Activated CD4-positive, alpha-beta T cell treated with anti-CD3 and anti-CD28 coated beads, Interleukin-2, amount 50 U/mL, for 16 hours (primary cell): ENCODE measurements around the gene DLG5.

Experiments
- DNase-seq: peaks from one replicate; pipeline ENCODE4 v3.0.0-alpha.2; 2020

The DLG5 gene

DNA sequence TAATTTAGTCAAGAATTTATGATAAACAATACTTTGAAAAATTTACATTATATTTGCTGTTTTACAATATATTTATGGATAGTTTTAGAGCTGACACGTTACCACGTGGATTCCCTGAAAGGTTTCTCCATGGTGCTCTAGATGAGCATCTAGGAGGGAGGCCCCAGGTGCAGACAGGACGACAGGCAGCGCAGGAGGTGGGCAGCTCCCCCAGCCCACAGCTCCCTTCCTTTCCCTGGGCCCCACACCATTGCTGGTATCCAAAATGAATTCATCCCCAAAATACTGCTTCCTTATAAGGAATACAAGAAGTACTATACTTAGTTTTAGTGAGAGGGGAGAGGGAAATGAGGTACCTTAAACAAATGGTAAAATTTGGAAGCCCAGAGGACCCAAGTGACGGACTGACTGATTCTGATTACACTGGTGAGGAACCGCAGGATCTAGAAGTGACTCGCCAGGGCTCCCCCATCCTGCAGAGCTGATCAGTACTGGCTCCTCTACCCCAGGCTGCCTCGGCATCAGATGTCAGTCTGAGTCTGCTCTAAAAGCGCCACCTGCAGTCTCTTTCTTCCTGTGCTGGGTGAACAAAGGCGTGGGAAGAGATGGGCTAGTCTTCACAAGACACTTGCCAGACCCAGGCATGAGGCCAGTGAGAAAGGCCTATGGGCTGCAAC lies 89.2 kb downstream of the DLG5 start:
- DNase-seq: peak; percentile 88

DNA sequence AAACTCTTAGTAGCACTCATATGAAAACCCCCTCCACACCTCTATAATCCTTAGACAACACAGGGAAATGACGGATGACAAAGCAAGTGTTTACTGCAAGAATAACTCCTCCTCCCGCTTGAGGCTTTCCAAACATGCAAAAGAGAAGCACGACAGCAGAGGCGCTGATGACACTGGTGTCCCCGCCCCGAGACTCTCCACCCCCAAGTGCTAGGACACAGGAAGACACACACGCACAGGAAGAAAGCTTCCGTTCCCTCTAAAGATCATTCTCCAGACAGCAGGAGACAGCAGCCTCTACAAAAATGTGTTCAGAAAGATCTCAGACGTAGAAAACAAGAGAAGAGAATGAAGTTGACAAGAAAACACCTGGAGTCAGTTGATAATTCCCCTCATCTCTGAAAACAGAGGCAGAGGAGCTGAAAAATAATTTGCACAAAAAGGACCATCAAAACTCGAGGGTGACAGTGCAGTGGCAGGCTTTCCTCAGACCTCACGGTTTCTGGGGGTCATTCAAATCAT lies 90.2 kb downstream of the DLG5 start:
- peak; percentile 81 for DNase-seq

DNA sequence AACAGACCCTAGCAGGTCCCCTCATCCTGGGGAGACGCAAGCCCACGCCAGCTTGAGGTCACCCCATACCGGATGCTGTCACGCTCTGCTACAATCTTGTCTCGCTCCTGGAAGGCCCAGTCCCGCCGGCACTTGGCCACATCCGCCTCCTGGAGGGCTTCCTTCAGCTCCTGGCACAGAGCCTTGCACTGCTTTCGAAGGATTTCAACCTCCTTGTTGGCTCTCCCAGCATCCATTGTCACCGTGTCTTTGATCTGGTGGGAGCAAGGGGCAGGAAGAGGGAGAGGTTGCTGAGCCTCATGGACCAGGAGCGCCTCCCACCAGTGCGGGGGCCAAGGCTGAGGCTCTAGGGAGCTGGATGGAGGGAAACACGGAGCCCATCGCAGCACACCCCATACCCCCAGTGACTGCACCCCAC lies 90.9 kb downstream of the DLG5 start:
- no peak for DNase-seq

DNA sequence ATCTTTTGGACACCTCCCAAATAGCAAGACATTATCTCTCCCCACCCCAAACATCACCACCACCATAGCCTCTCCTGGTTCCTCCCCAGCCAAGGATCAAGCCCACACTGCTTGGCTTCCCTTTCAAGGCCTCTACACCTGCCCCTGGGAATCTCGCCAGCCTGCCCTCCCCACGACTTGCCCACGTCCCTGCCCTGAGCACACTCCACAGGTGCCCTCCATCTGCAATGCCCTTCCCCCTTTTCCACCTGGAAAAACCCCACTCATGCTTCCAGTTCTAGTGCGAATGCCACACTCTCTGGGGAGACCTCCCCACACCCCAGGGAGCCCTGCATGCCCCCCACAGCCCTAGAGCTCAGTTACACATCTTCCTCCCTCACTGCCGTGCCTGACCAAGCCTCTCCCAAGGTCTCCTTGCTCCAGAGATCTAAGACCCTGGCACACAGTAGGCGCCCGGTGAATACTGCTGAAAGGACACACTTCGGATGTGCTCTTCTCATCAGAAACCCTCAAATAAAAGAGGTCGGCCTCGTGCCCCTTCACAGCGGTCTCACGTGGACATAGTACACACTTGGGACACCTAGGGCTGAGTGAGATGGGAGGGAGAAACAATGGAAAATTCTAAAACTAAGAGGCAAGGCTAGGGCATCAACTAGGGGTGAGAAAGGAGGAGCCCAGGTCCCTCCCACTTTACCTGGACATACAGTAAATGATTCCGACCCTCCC lies 91.4 kb downstream of the DLG5 start:
- no peak for DNase-seq

DNA sequence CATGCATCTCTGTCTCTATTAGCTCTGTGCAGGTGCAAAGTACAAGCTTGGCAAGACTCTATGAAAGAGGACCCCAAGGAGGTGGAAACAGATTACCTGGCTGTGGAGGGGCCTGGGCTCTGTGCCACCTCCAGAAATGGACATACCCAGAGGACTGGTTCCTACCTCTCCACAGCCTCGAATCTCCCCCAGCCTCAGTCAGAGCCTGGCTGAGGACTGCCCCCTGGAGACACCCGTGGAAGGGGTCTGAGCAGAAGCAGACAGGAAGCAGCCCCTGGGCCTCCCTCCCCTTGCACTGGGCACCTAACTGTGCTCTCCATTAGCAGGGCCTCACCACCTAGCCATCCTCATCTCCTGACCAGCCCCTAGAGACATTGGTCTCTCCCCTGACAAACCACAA lies 92.0 kb downstream of the DLG5 start:
- no peak for DNase-seq

DNA sequence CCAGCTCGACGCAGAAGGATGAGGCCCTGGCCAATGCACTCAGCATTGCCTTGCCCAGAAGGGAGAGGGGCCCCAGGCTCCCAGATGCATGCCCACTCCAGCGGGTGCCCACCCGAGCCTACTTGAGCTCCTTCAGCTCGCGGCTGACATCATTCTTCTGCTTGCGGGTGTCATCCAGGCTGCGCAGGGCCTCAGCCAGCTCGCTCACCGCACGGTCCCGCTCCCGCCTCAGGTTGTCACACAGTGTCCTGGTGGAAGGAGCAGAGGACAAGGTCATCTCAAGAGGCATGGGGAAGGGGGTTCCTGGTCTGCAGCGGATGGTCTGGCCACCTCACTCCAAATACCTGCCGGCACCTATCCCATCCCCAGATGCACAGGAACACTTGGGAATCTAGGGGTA lies 92.8 kb downstream of the DLG5 start:
- DNase-seq: no peak

DNA sequence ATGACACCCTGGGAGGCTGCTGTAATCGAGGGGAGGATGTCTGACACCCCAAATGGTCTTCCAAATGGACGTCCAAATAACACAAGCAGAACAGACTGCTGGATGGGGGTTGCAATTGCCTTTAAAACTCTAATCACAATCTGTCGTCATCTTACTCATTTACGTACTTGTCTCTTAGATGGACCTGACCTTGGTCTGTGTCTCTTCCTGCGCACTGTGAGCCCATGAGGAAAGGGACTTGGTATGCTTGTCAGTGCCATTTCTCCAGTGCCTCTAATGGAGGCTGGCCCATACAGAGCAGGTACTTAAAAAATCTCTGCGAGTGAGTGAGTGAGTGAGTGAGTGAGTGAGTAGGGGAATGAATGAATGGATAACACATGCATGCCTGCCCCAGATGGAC lies 93.3 kb downstream of the DLG5 start:
- DNase-seq: no peak

DNA sequence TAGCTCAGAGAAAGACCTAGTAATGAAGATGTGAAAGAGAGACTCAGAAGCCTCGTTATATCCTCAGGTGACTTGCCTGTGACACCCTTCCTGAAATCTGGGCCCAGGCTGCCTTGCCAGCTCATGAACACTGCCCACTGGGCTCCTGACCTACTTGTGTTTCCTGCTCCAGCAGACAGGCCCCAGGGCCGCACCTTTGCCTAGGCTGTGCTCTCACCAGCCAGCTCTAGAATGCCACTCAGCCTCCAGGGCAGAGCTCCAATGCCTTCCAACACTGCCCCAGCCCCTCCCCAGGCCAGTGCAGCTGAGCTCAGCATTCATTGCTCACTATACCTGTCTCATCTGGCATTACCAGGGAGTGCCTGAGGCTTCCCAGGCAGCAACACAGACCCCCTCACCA lies 94.3 kb downstream of the DLG5 start:
- peak; percentile 9 for DNase-seq

DNA sequence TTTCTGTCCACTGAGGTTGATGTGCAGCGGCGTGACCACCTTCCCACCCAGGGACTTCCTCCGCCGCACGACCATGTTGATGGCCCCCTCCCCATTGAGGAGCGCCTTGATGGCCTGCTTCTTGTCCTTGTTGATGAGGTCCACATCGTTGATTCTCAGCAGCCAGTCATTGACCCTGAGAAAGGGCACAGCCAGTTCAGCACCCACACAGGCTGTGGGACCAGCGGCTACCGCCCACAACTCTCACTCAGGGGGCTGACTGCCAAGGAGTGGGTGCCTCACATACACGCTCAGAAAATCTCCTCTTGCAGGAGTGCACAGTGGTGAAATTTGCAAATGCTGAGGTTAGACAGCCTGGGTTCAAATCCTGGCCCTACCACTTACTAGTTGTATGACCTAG lies 97.2 kb downstream of the DLG5 start:
- no peak for DNase-seq

DNA sequence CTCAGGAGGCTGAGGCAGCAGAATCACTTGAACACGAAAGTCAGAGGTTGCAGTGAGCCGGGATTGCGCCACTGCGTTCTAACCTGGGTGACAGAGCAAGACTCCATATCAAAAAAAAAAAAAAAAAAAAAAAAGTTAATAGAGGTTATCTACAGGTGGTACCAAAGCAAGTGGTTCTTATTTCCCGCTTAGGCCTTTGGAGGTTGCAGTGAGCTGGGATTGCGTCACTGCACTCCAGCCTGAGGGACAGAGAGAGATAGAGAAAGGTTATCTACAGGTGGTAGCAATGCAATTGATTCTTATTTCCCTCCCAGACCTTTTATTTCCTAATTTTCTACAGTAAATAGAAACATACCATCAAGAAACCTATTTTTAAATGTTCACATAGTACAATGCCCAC lies 98.2 kb downstream of the DLG5 start:
- DNase-seq: no peak

DNA sequence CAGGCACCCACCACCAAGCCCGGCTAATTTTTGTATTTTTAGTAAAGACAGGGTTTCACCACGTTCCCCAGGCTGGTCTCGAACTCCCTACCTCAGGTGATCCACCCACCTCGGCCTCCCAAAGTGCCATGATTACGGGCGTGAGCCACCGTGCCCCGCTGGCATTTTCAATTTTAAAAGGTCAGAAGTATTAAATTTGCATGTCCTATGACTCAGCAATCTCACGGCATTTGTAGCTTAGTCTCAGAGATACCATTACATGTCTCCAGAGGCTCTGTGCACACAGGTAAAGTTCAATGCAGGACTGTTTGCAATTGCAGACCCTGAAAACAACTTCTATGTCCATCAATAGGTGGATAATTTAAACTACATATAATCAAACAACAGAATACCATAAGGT lies 99.2 kb downstream of the DLG5 start:
- no peak for DNase-seq

DNA sequence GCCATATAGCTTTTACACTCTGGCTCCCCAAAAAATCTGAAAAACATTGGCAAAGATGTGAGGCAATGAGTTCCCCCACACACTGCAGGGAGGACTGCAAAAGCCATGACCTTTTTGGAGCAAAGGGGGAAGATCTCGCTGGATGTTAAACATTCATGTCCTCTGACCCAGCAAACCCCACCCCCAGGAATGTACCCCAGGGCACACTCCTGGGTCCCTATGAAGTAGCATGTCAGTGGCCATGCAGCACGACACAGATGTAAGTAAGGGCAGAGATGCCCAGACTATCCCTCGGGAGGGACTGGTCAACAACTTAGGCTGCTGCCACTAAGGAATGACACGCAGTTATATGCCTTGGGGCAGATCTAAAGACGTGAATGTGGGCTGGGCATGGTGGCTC lies 100.6 kb downstream of the DLG5 start:
- DNase-seq: no peak

DNA sequence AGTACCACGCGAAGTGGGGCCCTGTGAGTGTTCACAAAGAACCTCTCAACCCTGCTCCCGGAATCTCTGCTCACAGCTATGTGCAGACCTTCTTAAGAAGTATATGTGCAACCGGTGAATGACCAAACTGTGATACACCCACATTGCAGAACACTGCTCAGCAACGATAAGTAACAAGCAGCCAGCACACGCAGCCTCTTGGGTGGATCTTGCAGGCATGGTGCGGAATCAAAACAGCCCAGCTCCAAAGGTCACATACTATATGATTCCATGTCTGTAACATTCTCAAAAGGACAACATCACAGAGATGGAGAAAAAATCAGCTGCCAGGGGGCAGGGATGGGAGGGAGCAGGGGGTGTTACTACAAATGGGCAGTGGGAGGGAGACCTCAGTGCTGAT lies 101.6 kb downstream of the DLG5 start:
- DNase-seq: no peak

DNA sequence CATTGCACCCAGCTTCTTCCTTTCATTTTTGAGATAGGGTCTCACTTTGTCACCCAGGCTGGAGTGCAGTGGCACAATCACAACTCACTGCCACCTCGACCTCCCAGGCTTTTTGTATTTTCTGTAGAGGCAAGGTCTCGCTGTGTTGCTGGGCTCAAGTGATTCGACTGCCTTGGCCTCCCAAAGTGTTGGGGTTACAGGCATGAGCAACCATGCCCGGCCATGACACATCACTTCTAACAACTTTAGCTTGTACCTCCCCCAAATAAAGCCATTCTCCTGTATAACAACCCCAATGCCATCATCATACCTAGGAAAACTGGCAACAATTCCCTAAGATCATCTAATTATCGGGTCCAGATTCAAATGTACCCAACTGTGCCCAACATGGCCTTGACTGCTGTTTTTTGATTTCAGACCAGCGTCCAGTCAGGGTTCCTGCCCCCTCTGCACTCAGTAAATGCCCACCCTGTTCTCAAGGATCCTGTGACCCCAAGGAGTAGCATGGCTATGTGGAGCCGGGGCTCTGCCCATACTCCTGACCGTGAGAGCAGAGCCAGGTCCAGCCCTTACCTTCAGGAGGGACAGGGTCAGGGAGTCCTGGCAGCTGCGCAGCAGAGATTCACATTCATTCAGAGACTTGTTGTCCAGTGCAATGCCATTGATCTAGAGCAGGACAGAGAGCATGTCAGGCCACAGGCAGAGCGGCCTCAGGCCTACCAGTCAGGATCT lies 102.6 kb downstream of the DLG5 start:
- no peak for DNase-seq

DNA sequence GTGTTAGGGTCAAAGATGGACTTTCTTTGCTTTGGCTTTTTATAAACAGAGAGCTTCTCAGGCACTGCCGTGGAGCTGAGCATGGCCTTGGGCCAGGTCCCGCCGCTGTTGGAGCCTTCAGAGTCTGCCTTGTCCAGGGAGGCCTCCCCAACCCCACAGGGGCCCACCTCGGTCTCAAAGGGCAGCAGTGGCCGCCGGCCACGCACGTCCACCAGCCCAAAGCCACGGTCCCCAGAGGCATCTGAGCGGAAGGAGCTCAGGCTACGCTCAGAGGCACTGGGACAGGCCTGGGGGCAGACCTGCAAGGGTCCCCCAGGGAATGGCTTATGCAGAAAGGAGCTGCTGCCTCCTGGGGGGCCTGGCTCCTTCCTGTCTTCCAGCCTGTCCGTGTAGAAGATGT lies 105.0 kb downstream of the DLG5 start:
- no peak for DNase-seq

DNA sequence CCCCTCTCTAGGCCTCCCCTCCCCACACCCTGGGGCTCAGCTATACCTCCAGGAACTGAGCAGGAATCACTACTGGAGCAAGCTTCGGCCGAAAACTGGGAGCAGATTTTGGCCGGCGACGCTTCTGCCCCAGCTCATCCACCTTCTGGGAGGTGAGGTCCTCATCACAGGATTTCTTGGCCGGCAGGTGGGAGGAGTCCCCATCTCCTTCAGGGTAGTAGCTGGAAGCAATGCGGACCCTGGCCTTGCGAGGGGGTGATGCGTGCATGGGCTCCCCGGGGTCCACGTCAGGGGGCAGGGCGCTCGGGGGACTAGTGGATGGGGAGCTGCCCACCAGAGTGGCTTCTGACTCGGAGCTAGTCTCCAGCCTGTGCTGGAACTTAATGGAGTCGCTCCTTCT lies 105.5 kb downstream of the DLG5 start:
- DNase-seq: no peak

DNA sequence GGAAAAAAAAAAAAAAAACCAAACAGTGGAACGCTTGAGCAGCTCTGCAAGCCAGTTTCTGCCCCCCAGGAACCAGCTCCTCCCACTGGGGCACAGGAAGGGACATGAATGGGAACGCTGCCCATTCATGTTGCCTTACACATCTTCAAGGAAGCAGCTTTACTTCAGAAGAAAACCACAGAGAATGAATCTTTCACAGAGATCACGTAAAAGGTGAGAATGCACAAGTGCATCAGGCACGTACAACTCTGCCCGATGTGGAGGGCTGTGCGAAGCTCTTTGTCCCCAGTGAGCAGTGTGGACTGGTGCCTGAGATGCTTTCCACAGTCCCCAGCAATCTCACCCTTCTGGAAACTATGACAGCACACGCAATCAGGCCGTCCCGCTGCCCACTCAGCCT lies 106.2 kb downstream of the DLG5 start:
- DNase-seq: no peak

DNA sequence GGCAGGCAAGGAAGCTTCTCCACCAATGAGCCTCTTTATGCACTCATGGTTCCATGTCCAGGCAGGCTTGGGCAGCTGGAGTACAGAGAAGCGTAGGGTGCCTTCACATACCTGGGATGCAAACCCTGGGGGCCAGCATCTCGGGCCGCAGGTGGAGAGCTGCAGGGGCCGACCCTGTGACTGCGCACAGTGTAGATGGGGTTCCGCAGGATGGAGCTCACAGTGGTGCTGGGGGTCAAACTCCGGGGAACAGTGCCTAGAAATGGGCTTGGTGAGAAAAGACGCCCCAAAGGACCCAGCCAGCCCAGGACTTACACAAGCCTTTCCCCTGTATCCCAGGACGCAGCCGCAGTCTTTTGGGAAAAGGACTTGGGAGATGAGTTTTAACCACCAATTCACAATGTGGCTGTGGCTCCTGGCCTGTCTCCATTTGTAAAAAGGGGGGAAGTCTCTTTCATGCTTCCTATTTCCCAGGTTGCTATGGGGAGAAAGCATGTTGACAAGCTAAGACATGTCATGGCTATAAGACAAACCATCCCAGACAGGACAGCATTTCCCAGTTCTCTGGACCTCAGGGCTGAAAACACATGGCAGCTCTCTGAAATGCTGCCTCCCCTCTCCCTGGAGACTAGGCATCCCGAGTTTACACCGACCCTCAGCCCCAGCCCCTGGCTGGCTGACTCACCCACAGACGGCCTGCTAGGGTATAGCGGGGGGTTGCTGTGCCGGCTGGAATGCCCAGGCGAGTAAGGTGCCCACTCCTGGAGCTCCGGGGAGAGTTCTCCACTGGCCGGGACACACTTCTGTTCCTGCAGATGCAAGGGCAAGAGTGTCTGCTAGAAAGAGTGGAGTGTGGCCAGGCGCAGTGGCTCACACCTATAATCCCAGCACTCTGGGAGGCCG lies 107.1 kb downstream of the DLG5 start:
- DNase-seq: no peak

DNA sequence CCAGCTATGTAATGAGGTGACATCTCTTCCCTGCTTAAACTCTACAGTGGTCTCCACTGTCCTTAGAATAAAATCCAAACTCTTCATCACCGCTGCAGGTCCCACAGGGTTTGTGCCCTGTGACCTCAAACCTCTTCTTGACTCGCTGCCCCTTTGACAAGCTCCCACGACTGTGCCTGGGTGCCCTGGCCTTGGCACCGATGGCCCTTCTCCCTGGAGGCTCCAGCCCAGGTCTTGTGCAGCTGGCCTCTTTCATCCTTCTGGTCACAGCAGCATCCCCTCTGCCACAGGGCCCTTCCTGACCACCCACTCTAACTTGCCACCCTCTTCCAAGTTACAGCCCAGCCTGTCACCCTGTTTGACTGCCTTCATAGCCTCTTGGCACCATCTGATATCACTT lies 108.2 kb downstream of the DLG5 start:
- no peak for DNase-seq

DNA sequence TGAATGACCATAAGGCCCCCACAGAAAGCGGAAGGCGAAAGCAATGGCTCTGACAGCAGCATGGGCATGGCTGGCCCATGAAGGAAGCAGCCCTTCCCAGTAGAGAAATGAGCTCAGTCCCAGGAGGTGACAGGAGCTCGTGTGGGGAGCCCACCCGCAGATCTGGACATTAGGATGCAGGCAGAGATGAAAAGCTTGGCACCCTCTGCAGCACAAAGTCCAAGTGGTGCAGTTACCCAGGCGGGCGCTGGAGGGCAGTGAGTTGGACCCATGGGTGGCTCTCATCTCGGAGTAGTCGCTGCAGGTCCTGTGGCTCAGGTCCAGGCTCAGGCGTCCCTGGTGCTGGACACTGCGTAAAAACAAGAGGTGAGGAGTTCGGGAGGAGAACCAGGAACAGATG lies 109.0 kb downstream of the DLG5 start:
- DNase-seq: no peak

DNA sequence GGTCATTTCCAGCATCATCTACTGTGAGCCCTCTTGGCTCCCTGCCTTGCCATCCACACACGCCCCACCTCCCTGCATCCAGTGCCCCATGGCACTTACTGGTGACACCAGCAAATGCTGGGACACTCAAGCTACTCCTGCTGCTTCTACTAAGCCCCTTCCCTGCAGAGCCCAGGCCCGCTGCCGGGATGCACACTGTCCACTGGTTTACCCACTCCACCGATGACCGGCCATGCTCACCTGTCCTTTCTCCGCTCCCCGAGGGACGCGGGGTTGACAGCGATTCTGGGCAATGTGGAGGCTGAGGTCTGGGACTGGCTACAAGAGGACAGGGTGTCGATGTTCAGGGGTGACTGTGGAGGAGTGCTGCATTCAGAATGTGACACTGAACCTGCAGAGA lies 110.2 kb downstream of the DLG5 start:
- DNase-seq: no peak

DNA sequence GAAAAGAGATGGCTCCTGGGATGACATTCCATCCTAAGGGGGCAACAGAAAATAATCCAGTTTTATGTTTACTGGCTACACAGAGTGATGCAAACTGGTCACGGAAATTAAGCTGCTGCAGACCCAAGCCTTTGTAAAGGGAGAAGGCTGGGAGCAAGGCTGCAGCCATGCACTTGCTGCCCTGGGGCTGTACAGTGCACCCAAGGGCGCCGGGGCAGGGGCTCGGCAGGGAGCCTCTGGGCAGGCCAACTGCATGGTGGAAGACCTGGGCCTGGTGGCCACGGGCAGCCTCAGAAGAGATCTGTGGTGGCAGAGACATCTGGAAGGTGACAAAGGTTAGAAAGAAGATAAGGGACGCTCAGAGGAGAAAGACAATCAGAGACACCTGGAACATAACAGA lies 113.8 kb downstream of the DLG5 start:
- no peak for DNase-seq

DNA sequence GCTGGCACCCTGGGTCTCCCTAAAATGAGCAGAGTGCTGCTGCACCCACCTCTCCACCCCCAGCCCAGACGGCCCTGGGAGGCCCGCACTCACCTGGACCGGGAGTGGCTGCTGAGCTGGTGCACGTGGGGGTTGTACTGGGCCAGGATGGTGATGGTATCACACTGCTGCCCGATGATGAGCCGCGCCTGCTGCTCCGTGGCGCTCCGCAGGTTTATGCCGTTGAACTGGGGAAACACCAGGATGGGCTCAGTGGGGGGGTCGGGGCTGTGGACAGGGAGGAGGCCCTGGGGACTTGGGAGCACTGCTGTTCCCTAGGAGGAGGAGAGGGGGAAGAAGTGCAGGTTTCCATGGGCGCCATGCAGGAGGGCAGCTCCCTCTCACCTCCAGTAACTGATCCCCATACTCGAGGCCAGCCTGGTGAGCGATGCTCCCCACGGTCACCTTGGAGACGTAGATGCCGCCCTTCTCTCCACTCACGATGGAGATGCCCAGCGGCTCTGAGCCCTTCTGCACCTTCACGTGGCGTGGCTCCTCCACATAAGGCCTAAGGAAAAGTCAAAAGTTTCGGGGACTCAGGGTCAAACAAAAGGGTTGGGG lies 114.6 kb downstream of the DLG5 start:
- no peak for DNase-seq
